Lung (tissue), 12 donors: Measurements from ENCODE around the gene DCDC2C. TPM values are rescaled to one million over a fixed set of nuclear protein-coding genes. Genes with fewer than 3 reads are reported as not detected.

Experiments used
- ATAC-seq: fragments of 200-7000 bp; cut with Tn5 transposase; one replicate; pipeline ENCODE4 v1.9.1; 2020; ENCODE audit warnings: moderate number of reproducible peaks; ENCODE audit not compliant: insufficient read depth, low FRiP score
- DNase-seq, 3 donors: peaks; one replicate each; pipeline ENCODE4 v3.0.0-alpha.2; 2013 to 2017
- H3K27ac ChIP-seq, 2 donors: one replicate each; pipeline ENCODE4 v1.5.1; 2013; ENCODE audit warnings: mild to moderate bottlenecking in 2 of 2, moderate library complexity in 2 of 2, control low read depth in 1 of 2, inconsistent platforms in 1 of 2, low read depth in 1 of 2, low read length in 1 of 2
- H3K27me3 ChIP-seq, 3 donors: one replicate each; pipeline ENCODE4 v1.5.1; 2013; ENCODE audit warnings: low read length in 2 of 3; ENCODE audit not compliant: control insufficient read depth in 3 of 3, insufficient read depth in 3 of 3
- H3K36me3 ChIP-seq, 4 donors: one replicate each; pipeline ENCODE4 v1.5.1; 2013; ENCODE audit warnings: low read length in 4 of 4, mild to moderate bottlenecking in 1 of 4, moderate library complexity in 1 of 4; ENCODE audit not compliant: control insufficient read depth in 4 of 4, insufficient read depth in 4 of 4
- H3K4me1 ChIP-seq, 5 donors: one replicate each; pipeline ENCODE4 v1.5.1; 2013; ENCODE audit warnings: low read length in 5 of 5, mild to moderate bottlenecking in 2 of 5, moderate library complexity in 1 of 5; ENCODE audit not compliant: control insufficient read depth in 5 of 5, insufficient read depth in 5 of 5
- H3K4me3 ChIP-seq: one replicate; pipeline ENCODE4 v1.5.1; 2013; ENCODE audit warnings: mild to moderate bottlenecking, control low read depth, moderate library complexity
- H3K9ac ChIP-seq, 2 donors: one replicate each; pipeline ENCODE4 v1.5.1; 2013; ENCODE audit warnings: low read length in 2 of 2, control low read depth in 1 of 2; ENCODE audit not compliant: insufficient read depth in 1 of 2
- H3K9me3 ChIP-seq, 4 donors: one replicate each; pipeline ENCODE4 v1.5.1; 2013; ENCODE audit warnings: low read length in 3 of 4, mild to moderate bottlenecking in 1 of 4, moderate library complexity in 1 of 4; ENCODE audit not compliant: control insufficient read depth in 4 of 4, insufficient read depth in 3 of 4
- WGBS, 2 donors: extraction: QIAGEN DNeasy Blood & Tissue Kit; methylation state at CpG; one replicate each; pipeline ENCODE4 v1.1.7; 2013; 5-methylcytosine and 5-hydroxymethylcytosine counted together
- polyA plus RNA-seq, 2 donors: library from polyadenylated mRNA; stranded (reverse); fragments of 200-250 nt; gene quantifications; one replicate each; pipeline ENCODE4 v1.2.1, GENCODE V29; 2013
- total RNA-seq, 2 donors: library from RNA; depleted of rRNA in 1 of 2; stranded (reverse); fragments of >200 nt in 1 of 2; gene quantifications; one replicate each; pipeline ENCODE4 v1.2.1, GENCODE V29; 2014 to 2021
- TF ChIP-seq, protein P1 (sequence below): IDR thresholded peaks from 2 replicates; pipeline ENCODE4 v1.5.1; 2012; ENCODE audit warnings: mild to moderate bottlenecking; ENCODE audit errors: control extremely low read depth, extremely low read depth
- donor health status: control.
- donor health status: control.
- donor health status: Bipolar disorder and iron deficiency.
- donor health status: healthy.
- donor health status: DM: yes; HTN: yes; CAD: no.

DCDC2C gene
- total and polyA plus RNA-seq, 4 donors = 0.37 TPM; not detected in 3

DNA sequence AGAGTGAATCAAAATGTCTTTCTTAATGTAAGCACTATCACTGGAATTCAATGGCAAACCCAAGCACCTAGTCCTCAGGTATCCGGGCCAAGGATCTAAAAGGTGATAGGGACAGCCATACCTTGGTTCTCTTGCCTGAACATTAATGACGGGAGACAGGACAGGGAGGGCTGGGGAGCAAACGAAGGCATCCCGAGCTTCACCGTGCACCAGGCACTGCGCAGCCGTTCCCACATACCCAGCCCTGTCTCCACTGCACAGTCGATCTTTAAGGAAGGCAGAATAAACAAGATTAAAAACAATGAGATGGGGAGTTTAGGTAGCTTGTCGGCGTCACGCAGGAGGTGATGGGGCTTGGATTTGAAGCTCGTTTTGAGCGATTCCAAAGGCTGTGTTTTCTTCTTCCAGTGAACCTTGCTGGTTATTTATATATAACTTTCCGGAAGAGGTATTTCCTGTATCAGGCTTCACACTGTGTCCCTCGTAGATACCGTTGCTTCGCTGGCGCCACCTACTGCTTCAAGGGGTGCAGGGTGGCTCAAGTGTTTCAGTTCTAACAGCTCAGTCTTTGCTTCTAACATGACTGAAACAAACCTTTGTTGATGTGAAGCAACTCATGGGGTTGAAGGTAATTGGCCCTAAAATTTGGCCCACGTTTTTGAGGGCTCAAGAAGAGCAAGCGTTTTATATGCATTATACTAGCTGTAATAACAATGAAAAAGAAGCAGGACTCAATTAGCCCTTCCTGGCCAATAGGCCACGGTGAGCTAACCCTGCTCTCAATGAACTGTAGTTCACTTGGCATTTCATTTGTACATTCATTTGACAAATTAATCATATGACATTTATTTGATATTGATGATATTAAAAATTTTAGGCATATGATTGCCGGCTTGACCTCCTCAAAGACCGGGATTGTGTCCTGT, 77.4 kb downstream of the DCDC2C start:
- H3K4me1 ChIP-seq = peaks cover 0 to 4% (median 2%) of the 10 kb centered on the region in 5 donors
- no peaks in the 10 kb centered on the region for H3K36me3 ChIP-seq
- H3K9ac ChIP-seq = no peak overlapping the region
- ATAC-seq (peak; percentile 61), DNase-seq (peak; percentile 61 to 79 (median 77))
- H3K9me3 ChIP-seq = no peaks in the 10 kb centered on the region
- peak overlapping the region in 1 of 2 donors; percentile 3 for H3K27ac ChIP-seq
- H3K4me3 ChIP-seq = no peak overlapping the region
- peaks cover 0 to 7% (median 0%) of the 10 kb centered on the region in 3 donors for H3K27me3 ChIP-seq
- TF ChIP-seq, protein P1, sequence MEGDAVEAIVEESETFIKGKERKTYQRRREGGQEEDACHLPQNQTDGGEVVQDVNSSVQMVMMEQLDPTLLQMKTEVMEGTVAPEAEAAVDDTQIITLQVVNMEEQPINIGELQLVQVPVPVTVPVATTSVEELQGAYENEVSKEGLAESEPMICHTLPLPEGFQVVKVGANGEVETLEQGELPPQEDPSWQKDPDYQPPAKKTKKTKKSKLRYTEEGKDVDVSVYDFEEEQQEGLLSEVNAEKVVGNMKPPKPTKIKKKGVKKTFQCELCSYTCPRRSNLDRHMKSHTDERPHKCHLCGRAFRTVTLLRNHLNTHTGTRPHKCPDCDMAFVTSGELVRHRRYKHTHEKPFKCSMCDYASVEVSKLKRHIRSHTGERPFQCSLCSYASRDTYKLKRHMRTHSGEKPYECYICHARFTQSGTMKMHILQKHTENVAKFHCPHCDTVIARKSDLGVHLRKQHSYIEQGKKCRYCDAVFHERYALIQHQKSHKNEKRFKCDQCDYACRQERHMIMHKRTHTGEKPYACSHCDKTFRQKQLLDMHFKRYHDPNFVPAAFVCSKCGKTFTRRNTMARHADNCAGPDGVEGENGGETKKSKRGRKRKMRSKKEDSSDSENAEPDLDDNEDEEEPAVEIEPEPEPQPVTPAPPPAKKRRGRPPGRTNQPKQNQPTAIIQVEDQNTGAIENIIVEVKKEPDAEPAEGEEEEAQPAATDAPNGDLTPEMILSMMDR = peak; percentile 42
- 32 to 33% methylated on average over 23 of the region's 23 CpGs for WGBS, 2 donors

DNA sequence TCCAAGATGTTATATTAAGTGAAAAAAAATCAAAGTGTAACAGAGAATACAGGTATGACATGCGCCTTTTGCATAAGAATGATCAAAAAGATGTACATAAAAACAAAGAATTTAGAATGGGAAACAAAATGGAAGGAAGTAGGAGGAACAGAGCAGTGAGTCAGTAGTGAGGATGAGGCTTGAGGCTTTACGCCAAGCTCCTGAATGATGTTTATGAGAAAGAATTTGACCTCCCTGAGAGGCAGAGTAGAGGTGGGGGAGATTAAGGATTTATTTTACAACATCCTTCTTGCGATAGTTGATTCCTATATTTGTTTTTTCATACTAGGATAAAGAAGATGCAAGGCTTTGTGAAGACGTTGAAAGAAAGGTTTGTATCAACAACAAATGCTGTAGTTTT, 81.4 kb downstream of the DCDC2C start:
- H3K9ac ChIP-seq = no peak overlapping the region
- TF ChIP-seq, protein P1 = no peak

DNA sequence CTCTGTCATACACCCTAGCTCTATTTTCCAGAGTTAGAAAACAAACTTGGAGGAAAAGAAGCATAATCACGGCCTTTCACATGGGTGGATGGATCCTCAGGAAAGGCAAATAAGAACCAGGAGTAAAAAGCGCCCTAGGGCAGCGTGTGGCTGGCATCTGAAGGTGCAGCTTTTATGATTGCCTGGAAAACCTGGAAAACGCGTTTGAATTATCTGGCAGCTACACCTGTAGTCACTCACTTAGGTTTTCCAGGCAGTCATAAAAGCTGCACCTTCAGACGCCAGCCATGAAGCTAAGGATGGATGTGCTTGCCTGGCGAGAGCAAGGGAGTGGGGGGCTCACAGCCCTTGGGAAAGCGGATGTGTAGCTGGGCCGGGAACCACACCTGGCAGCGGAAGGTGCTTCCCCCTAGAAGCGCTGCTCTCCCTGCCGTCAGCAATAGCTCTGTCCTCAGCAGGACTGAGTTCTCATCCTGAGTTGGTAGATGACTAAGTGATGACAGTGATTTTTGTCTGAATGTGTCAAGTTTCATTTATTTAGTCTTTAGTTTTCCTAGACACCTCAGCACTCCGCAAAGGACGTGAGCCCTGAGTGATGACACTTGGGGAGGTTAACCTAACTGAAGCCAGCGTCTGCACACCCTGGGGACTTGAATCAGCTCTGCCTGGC, 82.0 kb downstream of the DCDC2C start:
- Histone ChIP-seq H3K27me3 (no peaks in the 10 kb centered on the region), H3K27ac (no peak overlapping the region), H3K4me1 (peaks cover 0 to 4% (median 0%) of the 10 kb centered on the region in 5 donors), H3K9ac (no peak overlapping the region), H3K36me3 (no peaks in the 10 kb centered on the region), H3K9me3 (no peaks in the 10 kb centered on the region), H3K4me3 (no peak overlapping the region)
- no peak for ATAC-seq
- TF ChIP-seq, protein P1 = no peak
- DNase-seq = peak in 1 of 3 donors; percentile 18
- WGBS, 2 donors = 75 to 85% methylated on average over 15 of the region's 15 CpGs

More for the DNA sequence above, 81.4 kb downstream of the DCDC2C start:
- Histone ChIP-seq H3K36me3 (no peaks in the 10 kb centered on the region), H3K4me3 (no peak overlapping the region), H3K27ac (no peak overlapping the region), H3K4me1 (peaks cover 0 to 4% (median 2%) of the 10 kb centered on the region in 5 donors), H3K9me3 (no peaks in the 10 kb centered on the region), H3K27me3 (no peaks in the 10 kb centered on the region)
- WGBS, 2 donors = 81 to 84% methylated on average over 4 of the region's 4 CpGs
- no peak for DNase-seq
- no peak for ATAC-seq
